Measurements from ENCODE around the gene COLGALT1. TPM values are rescaled to one million over a fixed set of nuclear protein-coding genes. Genes with fewer than 3 reads are reported as not detected.
A peak's percentile ranks its signal among the peaks of the same experiment; 100 is the strongest.
"Not testable (repeated sequence)": the region's sequence is repeated elsewhere in the genome, so short reads cannot be mapped to it uniquely, and the experiment has no call there.

Gene COLGALT1
- total RNA-seq, 1 experiment from 2014 or later = 86.0 TPM

DNA sequence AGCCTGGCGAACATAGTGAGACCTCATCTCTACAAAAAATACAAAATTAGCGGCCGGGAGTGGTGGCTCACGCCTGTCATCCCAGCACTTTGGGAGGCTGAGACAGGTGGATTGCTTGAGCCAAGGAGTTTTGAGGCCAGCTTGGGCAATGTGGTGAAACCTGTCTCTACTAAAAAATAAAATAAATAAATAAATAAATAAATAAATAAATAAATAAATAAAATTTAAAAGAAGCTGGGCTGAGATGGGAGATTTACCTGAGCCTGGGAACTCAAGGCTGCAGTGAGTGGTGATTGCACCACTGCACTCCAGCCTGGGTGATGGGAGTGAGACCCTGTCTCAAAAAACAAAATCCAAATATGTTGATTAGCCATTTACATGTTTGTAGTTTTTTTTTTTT is 2.7 kb upstream of the COLGALT1 start:
- H3K9me3 ChIP-seq (ENCODE audit: control insufficient read depth in 1 of 2, insufficient read depth in 1 of 2, low read depth in 1 of 2, low read length in 2 of 2); H3K4me3 ChIP-seq (replicated peaks in 1 of 2; ENCODE audit: low read depth in 1 of 2, low read length in 2 of 2); RAD21 ChIA-PET (ENCODE audit: low non-redundant PET in 1 of 2, low total read pairs in 2 of 2, uncharacterized antibody in 2 of 2, unreplicated experiment in 2 of 2); BruUV-seq (replicated peaks); intact Hi-C loops (cut with micrococcal nuclease); H3K27me3 ChIP-seq (ENCODE audit: insufficient read depth, low read length); H3K27ac ChIP-seq (ENCODE audit: low read depth, low read length); H4K20me1 ChIP-seq (ENCODE audit: insufficient read depth); ATAC-seq; H3K9ac ChIP-seq (ENCODE audit: low read length); DNase-seq (ENCODE audit: low read depth, low spot score); H3K9me2 ChIP-seq (ENCODE audit: insufficient read depth); H3K36me3 ChIP-seq (ENCODE audit: control insufficient read depth in 1 of 2, insufficient read depth in 2 of 2, low read length in 2 of 2); POLR2A ChIA-PET: not testable (repeated sequence)
- CTCF ChIA-PET = interaction anchor here (0.5 to 1.2 kb wide), 4 partner anchors 27 to 214 kb away, joined by 3 read pairs; no protein-coding TSS in a partner anchor
- peaks cover 9 to 22% of the 10 kb centered on the region in 2 experiments; a peak in 3 of 4 replicates for H3K4me1 ChIP-seq (ENCODE audit: control insufficient read depth in 1 of 2, insufficient read depth in 2 of 2, low read length in 2 of 2)
- H2AFZ ChIP-seq (ENCODE audit: low read depth, low read length, poor library complexity, severe bottlenecking) = peak overlapping the region; percentile 41
- peaks cover 21% of the 10 kb centered on the region for H3K79me2 ChIP-seq (ENCODE audit: insufficient read depth, low read length)
- peak overlapping the region; percentile 17; the same call in 1 of the 2 replicates for H3K4me2 ChIP-seq (ENCODE audit: low read length)

DNA sequence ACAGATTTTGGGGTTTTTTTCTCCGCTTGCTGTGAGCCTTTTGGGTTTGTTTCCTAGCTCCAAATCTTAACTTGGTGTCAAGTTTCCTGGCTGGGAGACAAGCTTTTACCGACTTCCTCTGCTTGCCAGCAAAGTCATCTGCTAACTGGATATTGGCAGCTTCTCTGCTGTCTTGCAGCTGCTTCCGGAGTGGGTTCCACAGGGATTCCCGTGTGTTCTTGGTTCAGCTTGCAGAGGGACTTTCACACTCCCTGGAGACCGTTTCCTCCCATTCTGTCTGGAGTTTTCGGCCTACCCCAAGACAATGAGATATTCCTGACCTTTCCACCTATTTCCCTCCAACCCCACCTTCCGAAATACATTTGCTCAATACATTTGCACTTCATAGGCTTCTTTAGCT is 2.2 kb upstream of the COLGALT1 start:
- H2AFZ ChIP-seq (ENCODE audit: low read depth, low read length, poor library complexity, severe bottlenecking) = peak overlapping the region; percentile 41
- H3K36me3 ChIP-seq (ENCODE audit: control insufficient read depth in 1 of 2, insufficient read depth in 2 of 2, low read length in 2 of 2) = peaks cover 0 to 7% of the 10 kb centered on the region in 2 experiments; a peak in 2 of 4 replicates
- intact Hi-C loops (cut with micrococcal nuclease) = no loop called here
- H3K4me1 ChIP-seq (ENCODE audit: control insufficient read depth in 1 of 2, insufficient read depth in 2 of 2, low read length in 2 of 2) = peaks cover 9 to 22% of the 10 kb centered on the region in 2 experiments; a peak in 3 of 4 replicates
- no peaks in the 10 kb centered on the region for H3K9me2 ChIP-seq (ENCODE audit: insufficient read depth)
- H3K27ac ChIP-seq (ENCODE audit: low read depth, low read length) = peak overlapping the region; percentile 21; the same call in 1 of the 2 replicates
- peaks cover 23% of the 10 kb centered on the region for H3K79me2 ChIP-seq (ENCODE audit: insufficient read depth, low read length)
- no TSS peak for BruUV-seq (replicated peaks)
- ATAC-seq (no peak), DNase-seq (ENCODE audit: low read depth, low spot score) (no peak)
- RAD21 ChIA-PET (ENCODE audit: low non-redundant PET in 1 of 2, low total read pairs in 2 of 2, uncharacterized antibody in 2 of 2, unreplicated experiment in 2 of 2) = no interaction called here
- no peak overlapping the region for H3K9ac ChIP-seq (ENCODE audit: low read length)
- no peaks in the 10 kb centered on the region for H3K27me3 ChIP-seq (ENCODE audit: insufficient read depth, low read length)
- TF ChIP-seq REST (IDR thresholded peaks at IDR 0.05; ENCODE audit: low read depth) = no peak
- TF ChIP-seq ELF1 (IDR thresholded peaks at IDR 0.05; ENCODE audit: borderline replicate concordance, low read depth) = no peak
- no peak for TF ChIP-seq EGR1 (IDR thresholded peaks at IDR 0.05; ENCODE audit: low read depth)
- no peak for TF ChIP-seq SIN3A (IDR thresholded peaks at IDR 0.05; ENCODE audit: low read depth)
- TF ChIP-seq CBX3 (IDR thresholded peaks at IDR 0.05; ENCODE audit: low read depth) = no peak
- no peak for TF ChIP-seq MAX (IDR thresholded peaks at IDR 0.05)
- no peak for TF ChIP-seq ZBTB33 (IDR thresholded peaks at IDR 0.05; ENCODE audit: extremely low read depth, insufficient replicate concordance, low read length)
- POLR2A ChIA-PET = no interaction called here
- H3K4me3 ChIP-seq (replicated peaks in 1 of 2; ENCODE audit: low read depth in 1 of 2, low read length in 2 of 2) = no peak overlapping the region
- no peaks in the 10 kb centered on the region for H3K9me3 ChIP-seq (ENCODE audit: control insufficient read depth in 1 of 2, insufficient read depth in 1 of 2, low read depth in 1 of 2, low read length in 2 of 2)
- no peaks in the 10 kb centered on the region for H4K20me1 ChIP-seq (ENCODE audit: insufficient read depth)
- peak overlapping the region; percentile 17 for H3K4me2 ChIP-seq (ENCODE audit: low read length)
- CTCF ChIA-PET = interaction anchor here (0.5 to 1.2 kb wide), 4 partner anchors 26 to 213 kb away, joined by 3 read pairs; no protein-coding TSS in a partner anchor

Measured in HCT116 (cell line).